Upper lobe of left lung (tissue), 6 donors: Measurements from ENCODE around the gene SDR39U1. TPM values are rescaled to one million over a fixed set of nuclear protein-coding genes. Genes with fewer than 3 reads are reported as not detected.

Source experiments
- ATAC-seq, 2 donors: fragments of 200-7000 bp; cut with Tn5 transposase; one replicate each; pipeline ENCODE4 v1.9.1; 2022; ENCODE audit warnings: mild to moderate bottlenecking in 2 of 2, moderate library complexity in 2 of 2; ENCODE audit not compliant: low FRiP score in 2 of 2
- DNase-seq, 2 donors: peaks; one replicate each; pipeline ENCODE4 v3.0.0-alpha.2; 2019 to 2020
- H3K27ac ChIP-seq, 4 donors: fragments of 200-600 bp; sonication (generic); one replicate each; pipeline ENCODE4 v1.5.1; 2016 to 2019
- H3K27me3 ChIP-seq, 4 donors: fragments of 200-600 bp; sonication (generic); one replicate each; pipeline ENCODE4 v1.5.1; 2017 to 2019
- H3K36me3 ChIP-seq, 4 donors: fragments of 200-600 bp; sonication (generic); one replicate each; pipeline ENCODE4 v1.5.1; 2016 to 2019
- H3K4me1 ChIP-seq, 4 donors: fragments of 200-600 bp; sonication (generic); one replicate each; pipeline ENCODE4 v1.5.1; 2018 to 2019
- H3K4me3 ChIP-seq, 4 donors: fragments of 200-600 bp; sonication (generic); one replicate each; pipeline ENCODE4 v1.5.1; 2017 to 2019; ENCODE audit warnings: mild to moderate bottlenecking in 2 of 4, moderate library complexity in 1 of 4
- H3K9me3 ChIP-seq, 4 donors: fragments of 200-600 bp; sonication (generic); one replicate each; pipeline ENCODE4 v1.5.1; 2018 to 2019
- CTCF ChIP-seq, 6 experiments: fragments of 450-650 bp in 4 of 6; fragments of 200-600 bp in 2 of 6; sonication (generic) in 2 of 6; IDR thresholded peaks; one replicate each; pipeline ENCODE4 v1.5.1; 2016 to 2019; ENCODE audit warnings: antibody characterized with exemption in 6 of 6
- EP300 ChIP-seq, 4 donors: sonication (generic); formaldehyde crosslinking; IDR thresholded peaks; one replicate each; pipeline ENCODE4 v1.5.1; 2017; ENCODE audit warnings: antibody characterized with exemption in 4 of 4, control low read depth in 2 of 4
- POLR2A ChIP-seq, 4 donors: fragments of 450-650 bp; IDR thresholded peaks; one replicate each; pipeline ENCODE4 v1.5.1; 2016 to 2017; ENCODE audit warnings: antibody characterized with exemption in 4 of 4, mild to moderate bottlenecking in 2 of 4
- POLR2AphosphoS5 ChIP-seq, 2 donors: sonication (generic); formaldehyde crosslinking; IDR thresholded peaks; one replicate each; pipeline ENCODE4 v1.5.1; 2017; ENCODE audit warnings: antibody characterized with exemption in 2 of 2
- WGBS, 2 donors: methylation state at CpG; one replicate each; pipeline ENCODE4 v1.1.5; 2017 to 2018; 5-methylcytosine and 5-hydroxymethylcytosine counted together
- total RNA-seq, 6 donors: library from RNA; depleted of rRNA in 4 of 6; stranded (reverse); fragments of >200 nt in 4 of 6; gene quantifications; one replicate each; pipeline versions ENCODE4 v1.1.0 to v1.2.1, GENCODE V29; 2016 to 2021
- donor health status: DM: no; HTN: no; CAD: no; lungs with moderate emphysema.
- donor health status: DM: no; HTN: yes; CAD: no; lungs with severe emphysema.

The SDR39U1 gene
- total RNA-seq, 6 donors from 2014 or later, result 34.9 to 88.0 (median 52.6) TPM

- ATAC-seq, result no peak
- H3K27ac ChIP-seq, result peak overlapping the region; percentile 57 to 95 (median 72)
- DNase-seq, result no peak
- H3K27me3 ChIP-seq, result no peaks in the 10 kb centered on the region
- 67% methylated on average over 6 of the region's 6 CpGs for WGBS, 2 donors
- no peaks in the 10 kb centered on the region for H3K9me3 ChIP-seq
- H3K36me3 ChIP-seq, result peaks cover 26 to 91% (median 64%) of the 10 kb centered on the region in 4 donors
- H3K4me3 ChIP-seq, result no peak overlapping the region
- TF ChIP-seq POLR2AphosphoS5 (IDR thresholded peaks at IDR 0.05) (no peak), CTCF (IDR thresholded peaks at IDR 0.05) (no peak), EP300 (IDR thresholded peaks at IDR 0.05) (no peak), POLR2A (IDR thresholded peaks at IDR 0.05) (no peak)
- H3K4me1 ChIP-seq, result peaks cover 44 to 66% (median 53%) of the 10 kb centered on the region in 4 donors
Measured at GRCh38 chr14:24435998-24436354, 6.6 kb downstream of the SDR39U1 start.

GRCh38 chr14:24435192-24435810 lies 7.3 kb downstream of the SDR39U1 start:
- Histone ChIP-seq H3K27ac (peak overlapping the region in 1 of 4 donors; percentile 82), H3K4me3 (no peak overlapping the region), H3K36me3 (peaks cover 26 to 84% (median 57%) of the 10 kb centered on the region in 4 donors), H3K4me1 (peaks cover 45 to 66% (median 50%) of the 10 kb centered on the region in 4 donors), H3K9me3 (no peaks in the 10 kb centered on the region), H3K27me3 (no peaks in the 10 kb centered on the region)
- TF ChIP-seq EP300 (IDR thresholded peaks at IDR 0.05) (no peak), POLR2AphosphoS5 (IDR thresholded peaks at IDR 0.05) (no peak), POLR2A (IDR thresholded peaks at IDR 0.05) (no peak)
- no peak for ATAC-seq
- WGBS, 2 donors, result 92 to 93% methylated on average over 2 of the region's 2 CpGs
- no peak for DNase-seq

- Histone ChIP-seq H3K9me3 (no peaks in the 10 kb centered on the region), H3K27ac (no peak overlapping the region), H3K36me3 (peaks cover 26 to 78% (median 51%) of the 10 kb centered on the region in 4 donors), H3K27me3 (no peaks in the 10 kb centered on the region), H3K4me1 (peaks cover 45 to 63% (median 48%) of the 10 kb centered on the region in 4 donors), H3K4me3 (no peak overlapping the region)
- TF ChIP-seq POLR2A (IDR thresholded peaks at IDR 0.05) (no peak), POLR2AphosphoS5 (IDR thresholded peaks at IDR 0.05) (no peak), EP300 (IDR thresholded peaks at IDR 0.05) (no peak), CTCF (IDR thresholded peaks at IDR 0.05) (no peak)
- ATAC-seq (no peak), DNase-seq (no peak)
- WGBS, 2 donors, result 77 to 93% methylated on average over 3 of the region's 3 CpGs
Measured at GRCh38 chr14:24434676-24435075, 7.9 kb downstream of the SDR39U1 start.

- no peak for DNase-seq
- ATAC-seq, result no peak
- Histone ChIP-seq H3K9me3 (no peaks in the 10 kb centered on the region), H3K36me3 (peaks cover 22 to 72% (median 45%) of the 10 kb centered on the region in 4 donors), H3K4me3 (no peak overlapping the region), H3K4me1 (peaks cover 48 to 65% (median 53%) of the 10 kb centered on the region in 4 donors), H3K27me3 (no peaks in the 10 kb centered on the region), H3K27ac (no peak overlapping the region)
- WGBS, 2 donors, result 76 to 86% methylated on average over 7 of the region's 7 CpGs
- TF ChIP-seq EP300 (IDR thresholded peaks at IDR 0.05) (no peak), POLR2AphosphoS5 (IDR thresholded peaks at IDR 0.05) (no peak)
Measured at GRCh38 chr14:24434036-24434435, 8.5 kb downstream of the SDR39U1 start.

- Histone ChIP-seq H3K4me3 (peak overlapping the region in 1 of 4 donors; percentile 58), H3K4me1 (peaks cover 36 to 56% (median 44%) of the 10 kb centered on the region in 4 donors), H3K9me3 (no peaks in the 10 kb centered on the region), H3K36me3 (peaks cover 19 to 56% (median 32%) of the 10 kb centered on the region in 4 donors), H3K27me3 (no peaks in the 10 kb centered on the region), H3K27ac (peak overlapping the region in 3 of 4 donors; percentile 14 to 98 (median 42))
- 86 to 89% methylated on average over 10 to 23 of the region's 24 CpGs for WGBS, 2 donors
- no peak for ATAC-seq
- peak in 1 of 2 donors; percentile 74 for DNase-seq
- TF ChIP-seq CTCF (IDR thresholded peaks at IDR 0.05) (no peak), POLR2AphosphoS5 (IDR thresholded peaks at IDR 0.05) (no peak), POLR2A (IDR thresholded peaks at IDR 0.05) (no peak), EP300 (IDR thresholded peaks at IDR 0.05) (no peak)
Measured at GRCh38 chr14:24432259-24433131, 10.1 kb downstream of the SDR39U1 start.
